ENCODE results near the gene GPLD1. TPM values are rescaled to one million over a fixed set of nuclear protein-coding genes. Genes with fewer than 3 reads are reported as not detected.

GPLD1 gene
- total and polyA plus RNA-seq, 10 donors = 0.15 to 4.3 (median 1.8) TPM

- intact Hi-C loops (cut with DNase I; ENCODE audit: low total_unique reads) = no loop called here
- no peaks in the 10 kb centered on the region for H3K9me3 ChIP-seq
- no peak overlapping the region for H3K27ac ChIP-seq
- TF ChIP-seq POLR2A (IDR thresholded peaks at IDR 0.05) = no peak
- TF ChIP-seq, protein P1, sequence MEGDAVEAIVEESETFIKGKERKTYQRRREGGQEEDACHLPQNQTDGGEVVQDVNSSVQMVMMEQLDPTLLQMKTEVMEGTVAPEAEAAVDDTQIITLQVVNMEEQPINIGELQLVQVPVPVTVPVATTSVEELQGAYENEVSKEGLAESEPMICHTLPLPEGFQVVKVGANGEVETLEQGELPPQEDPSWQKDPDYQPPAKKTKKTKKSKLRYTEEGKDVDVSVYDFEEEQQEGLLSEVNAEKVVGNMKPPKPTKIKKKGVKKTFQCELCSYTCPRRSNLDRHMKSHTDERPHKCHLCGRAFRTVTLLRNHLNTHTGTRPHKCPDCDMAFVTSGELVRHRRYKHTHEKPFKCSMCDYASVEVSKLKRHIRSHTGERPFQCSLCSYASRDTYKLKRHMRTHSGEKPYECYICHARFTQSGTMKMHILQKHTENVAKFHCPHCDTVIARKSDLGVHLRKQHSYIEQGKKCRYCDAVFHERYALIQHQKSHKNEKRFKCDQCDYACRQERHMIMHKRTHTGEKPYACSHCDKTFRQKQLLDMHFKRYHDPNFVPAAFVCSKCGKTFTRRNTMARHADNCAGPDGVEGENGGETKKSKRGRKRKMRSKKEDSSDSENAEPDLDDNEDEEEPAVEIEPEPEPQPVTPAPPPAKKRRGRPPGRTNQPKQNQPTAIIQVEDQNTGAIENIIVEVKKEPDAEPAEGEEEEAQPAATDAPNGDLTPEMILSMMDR (IDR thresholded peaks at IDR 0.05 in 8 of 11, conservative IDR thresholded peaks at IDR 0.05 in 3 of 11) = no peak
- TF ChIP-seq POLR2AphosphoS5 (IDR thresholded peaks at IDR 0.05) = no peak
- no peaks in the 10 kb centered on the region for H3K36me3 ChIP-seq
- H3K27me3 ChIP-seq (replicated peaks in 1 of 7) = no peaks in the 10 kb centered on the region
- H3K4me1 ChIP-seq = no peaks in the 10 kb centered on the region
- no peak for DNase-seq
- H3K4me3 ChIP-seq = no peak overlapping the region
- WGBS, 5 donors = 73 to 84% (median 78%) methylated on average over 7 of the region's 7 CpGs
These were observed 4.6 kb downstream of the GPLD1 start for GRCh38 chr6:24484657-24485323.

GRCh38 chr6:24481449-24481848 is 7.9 kb downstream of the GPLD1 start:
- Histone ChIP-seq H3K27ac (no peak overlapping the region), H3K27me3 (replicated peaks in 1 of 7) (no peaks in the 10 kb centered on the region), H3K9me3 (no peaks in the 10 kb centered on the region), H3K4me1 (no peaks in the 10 kb centered on the region), H3K4me3 (no peak overlapping the region), H3K36me3 (no peaks in the 10 kb centered on the region)
- no peak for DNase-seq
- 92 to 95% (median 94%) methylated on average over 5 of the region's 5 CpGs for WGBS, 5 donors
- TF ChIP-seq, protein P1 (IDR thresholded peaks at IDR 0.05 in 8 of 11, conservative IDR thresholded peaks at IDR 0.05 in 3 of 11) = no peak
- no peak for TF ChIP-seq POLR2A (IDR thresholded peaks at IDR 0.05)
- TF ChIP-seq POLR2AphosphoS5 (IDR thresholded peaks at IDR 0.05) = no peak
- intact Hi-C loops (cut with DNase I; ENCODE audit: low total_unique reads) = no loop called here

GRCh38 chr6:24480705-24481104 is 8.7 kb downstream of the GPLD1 start:
- no peaks in the 10 kb centered on the region for H3K4me1 ChIP-seq
- no peak for DNase-seq
- no peaks in the 10 kb centered on the region for H3K27me3 ChIP-seq (replicated peaks in 1 of 7)
- 86 to 94% (median 92%) methylated on average over 9 of the region's 9 CpGs for WGBS, 5 donors
- no peaks in the 10 kb centered on the region for H3K9me3 ChIP-seq
- intact Hi-C loops (cut with DNase I; ENCODE audit: low total_unique reads) = no loop called here
- H3K27ac ChIP-seq = no peak overlapping the region
- no peak overlapping the region for H3K4me3 ChIP-seq
- TF ChIP-seq POLR2AphosphoS5 (IDR thresholded peaks at IDR 0.05) = no peak
- TF ChIP-seq, protein P1 (IDR thresholded peaks at IDR 0.05 in 8 of 11, conservative IDR thresholded peaks at IDR 0.05 in 3 of 11) = no peak
- H3K36me3 ChIP-seq = no peaks in the 10 kb centered on the region

DNA sequence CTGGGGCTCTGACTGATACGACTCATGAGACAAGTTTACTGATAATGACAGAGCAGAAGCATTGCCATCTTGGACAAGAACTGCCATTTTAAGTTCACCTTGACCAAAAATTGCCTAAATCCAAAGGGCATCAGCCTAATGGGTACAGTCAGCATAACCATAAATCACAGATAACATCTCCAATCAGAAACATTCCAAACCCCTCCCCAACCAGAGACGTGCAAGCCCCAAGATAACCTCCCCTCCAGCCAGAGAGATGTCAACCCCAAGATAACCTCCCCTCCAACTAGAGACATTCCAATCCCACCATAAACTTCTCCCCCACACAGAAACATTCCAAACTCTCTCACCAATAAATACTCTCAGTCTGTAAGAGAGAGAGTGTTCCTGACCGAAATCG is 10.5 kb downstream of the GPLD1 start:
- TF ChIP-seq POLR2AphosphoS5 (IDR thresholded peaks at IDR 0.05) (no peak), POLR2A (IDR thresholded peaks at IDR 0.05) (no peak)
- 66 to 91% (median 82%) methylated on average over 4 of the region's 4 CpGs for WGBS, 5 donors

More for the DNA sequence above, 10.5 kb downstream of the GPLD1 start:
- H3K27me3 ChIP-seq (replicated peaks in 1 of 7) = no peaks in the 10 kb centered on the region
- H3K9me3 ChIP-seq = no peaks in the 10 kb centered on the region
- no peak overlapping the region for H3K27ac ChIP-seq
- no peaks in the 10 kb centered on the region for H3K36me3 ChIP-seq
- intact Hi-C loops (cut with DNase I; ENCODE audit: low total_unique reads) = no loop called here
- no peak overlapping the region for H3K4me3 ChIP-seq
- no peaks in the 10 kb centered on the region for H3K4me1 ChIP-seq
- DNase-seq = no peak
